EH (cell line): ENCODE data around the gene TBC1D17.

Experiments used
- DNase-seq: peaks from one replicate; pipeline ENCODE4 v3.0.0-alpha.2; 2015; ENCODE audit warnings: low read depth

Gene TBC1D17

GRCh38 chr19:49877020-49877878, at the start of gene TBC1D17, which contains the start of gene AKT1S1:
Gene TBC1D17 (plus strand): TSS chr19:49877702. CDS start chr19:49877724, 22 bp downstream.
Gene AKT1S1 (minus strand): TSS chr19:49877355. CDS start chr19:49873295, 4,060 bp downstream.
- peak; percentile 100 for DNase-seq

DNA sequence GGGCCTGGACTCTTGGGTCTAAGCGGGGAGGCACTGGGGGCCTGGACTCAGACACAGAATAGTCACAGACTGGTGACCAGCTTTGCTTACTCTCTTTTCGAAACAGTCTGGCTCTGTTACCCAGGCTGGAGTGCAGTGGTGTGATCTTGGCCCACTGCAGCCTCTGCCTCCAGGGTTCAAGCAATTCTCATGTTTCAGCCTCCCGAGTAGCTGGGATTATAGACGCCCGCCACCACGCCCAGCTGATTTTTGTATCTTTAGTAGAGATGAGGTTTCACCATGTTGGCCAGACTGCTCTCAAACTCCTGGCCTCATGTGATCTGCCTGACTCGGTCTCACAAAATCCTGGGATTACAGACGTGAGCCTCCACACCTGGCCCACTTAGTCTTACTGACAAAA, 48.3 kb upstream of the TBC1D17 start:
- DNase-seq = no peak

DNA sequence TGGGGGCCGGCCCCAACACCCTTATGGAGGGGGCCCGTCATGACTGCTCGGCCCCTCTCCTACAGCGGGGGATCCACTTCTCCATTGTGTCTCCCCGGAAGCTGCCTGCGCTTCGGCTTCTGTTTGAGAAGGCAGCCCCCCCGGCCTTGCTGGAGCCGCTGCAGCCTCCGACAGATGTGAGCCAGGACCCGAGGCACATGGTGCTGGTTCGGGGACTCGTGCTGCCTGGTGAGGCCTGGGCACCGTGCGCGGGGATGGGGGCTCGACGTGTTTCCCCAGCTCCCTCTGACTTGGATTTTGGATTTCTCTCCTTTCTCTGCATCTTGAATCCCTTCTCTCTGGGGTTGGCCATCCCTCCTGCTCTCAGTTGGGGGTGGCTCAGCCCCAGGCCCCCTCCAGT, 47.8 kb upstream of the TBC1D17 start:
- no peak for DNase-seq

GRCh38 chr19:49830766-49831165, 46.7 kb upstream of the TBC1D17 start:
- no peak for DNase-seq

DNA sequence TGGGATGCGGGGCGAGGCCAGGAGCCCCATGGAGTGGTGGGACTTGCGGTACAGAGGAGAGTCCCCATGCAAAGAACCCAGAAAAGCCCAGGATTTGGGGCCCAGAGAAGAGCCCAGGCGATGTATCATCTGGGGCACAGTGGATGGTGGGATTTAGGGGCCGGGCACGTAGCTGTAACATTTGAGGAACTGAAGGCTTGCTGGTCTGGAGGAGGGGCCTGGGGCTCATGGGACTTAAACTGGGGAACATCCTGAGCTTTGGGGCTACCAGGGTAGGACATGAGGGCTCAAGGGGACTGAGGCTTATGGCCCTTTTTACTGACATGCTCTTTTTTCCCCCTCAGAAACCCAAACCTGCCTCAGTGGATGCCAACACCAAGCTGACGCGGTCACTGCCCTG, 45.9 kb upstream of the TBC1D17 start:
- no peak for DNase-seq

DNA sequence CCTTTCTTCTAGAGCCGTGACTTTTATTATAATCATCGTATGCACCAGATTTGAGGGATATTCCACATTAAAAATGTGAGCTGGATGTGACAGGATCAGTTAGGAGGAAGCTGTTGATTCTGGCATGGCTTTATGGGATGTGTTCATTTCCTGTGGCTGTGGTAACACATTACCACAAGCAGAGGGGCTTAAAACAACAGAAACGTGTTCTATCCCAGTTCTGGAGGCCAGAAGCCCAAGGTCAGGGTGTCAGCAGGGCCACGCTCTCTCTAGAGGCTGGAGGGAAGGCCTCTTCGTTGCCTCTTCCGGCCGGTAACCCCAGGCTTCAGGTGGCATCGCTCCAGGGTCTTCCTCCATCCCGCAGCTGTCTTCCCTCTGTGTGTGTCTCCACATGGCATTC, 44.9 kb upstream of the TBC1D17 start:
- DNase-seq = peak; percentile 45

GRCh38 chr19:49833599-49833998, 43.9 kb upstream of the TBC1D17 start:
- no peak for DNase-seq

GRCh38 chr19:49835562-49835961, 41.9 kb upstream of the TBC1D17 start:
- DNase-seq = no peak

DNA sequence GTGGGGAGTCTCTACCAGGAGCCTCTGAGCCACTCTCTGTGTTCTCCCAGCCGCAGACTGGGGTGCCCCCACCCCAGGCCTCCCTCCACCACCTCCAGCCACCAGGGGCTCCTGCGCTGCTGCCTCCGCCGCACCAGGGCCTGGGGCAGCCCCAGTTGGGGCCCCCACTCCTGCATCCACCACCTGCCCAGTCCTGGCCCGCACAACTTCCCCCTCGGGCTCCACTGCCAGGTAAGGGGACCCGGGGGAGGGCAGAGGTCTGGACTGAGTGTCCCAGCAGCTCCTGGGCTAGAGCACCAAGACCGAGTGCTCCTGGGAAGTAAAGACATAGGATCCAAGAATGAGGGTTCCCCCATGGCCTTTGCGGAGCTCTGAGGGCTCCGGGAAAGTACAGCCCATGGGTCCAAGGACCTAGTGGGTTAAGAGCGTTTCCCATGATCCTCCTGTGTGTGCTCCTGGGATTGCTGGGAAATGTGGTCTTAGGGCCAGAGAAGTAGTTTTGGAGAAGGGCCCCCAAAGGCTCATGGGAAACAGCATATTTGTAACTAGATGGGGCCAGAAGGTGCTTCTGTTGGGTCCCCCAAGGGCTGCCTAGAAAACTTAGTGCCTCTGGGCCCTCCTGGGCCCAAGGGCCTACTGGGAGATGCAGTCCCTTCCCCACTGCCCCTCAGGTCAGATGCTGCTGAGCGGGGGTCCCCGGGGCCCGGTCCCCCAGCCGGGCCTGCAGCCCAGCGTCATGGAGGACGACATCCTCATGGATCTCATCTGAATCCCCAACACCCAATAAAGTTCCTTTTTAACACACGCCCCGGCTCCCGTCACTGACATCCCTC, 41.1 kb upstream of the TBC1D17 start:
- DNase-seq = no peak

GRCh38 chr19:49837009-49837310, 40.5 kb upstream of the TBC1D17 start:
- no peak for DNase-seq

GRCh38 chr19:49837425-49837824, 40.1 kb upstream of the TBC1D17 start:
- no peak for DNase-seq

- DNase-seq = no peak
Observed at GRCh38 chr19:49838885-49839588, 38.5 kb upstream of the TBC1D17 start.

- no peak for DNase-seq
Observed at GRCh38 chr19:49839713-49840112, 37.8 kb upstream of the TBC1D17 start.

DNA sequence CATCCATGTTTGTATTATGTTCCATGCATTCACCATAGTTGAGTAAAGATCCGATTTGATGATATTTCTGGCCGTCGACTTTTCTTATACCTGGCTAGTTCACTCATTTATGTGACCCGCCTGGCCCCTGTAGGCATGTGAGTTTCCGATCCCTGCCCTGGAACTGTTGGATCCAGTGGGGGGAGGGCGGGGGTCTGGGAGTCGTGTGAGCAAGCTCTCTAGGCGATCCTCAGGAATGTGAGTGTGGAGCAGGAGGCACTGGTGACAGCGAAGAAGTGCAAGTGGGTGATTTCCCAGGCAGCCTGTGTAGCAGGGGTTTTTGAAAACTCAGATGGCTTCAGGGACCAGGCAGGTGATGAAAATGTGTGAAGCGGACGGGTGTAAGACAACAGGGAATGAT, 37.2 kb upstream of the TBC1D17 start:
- no peak for DNase-seq

GRCh38 chr19:49840736-49841249, 36.7 kb upstream of the TBC1D17 start:
- no peak for DNase-seq

DNA sequence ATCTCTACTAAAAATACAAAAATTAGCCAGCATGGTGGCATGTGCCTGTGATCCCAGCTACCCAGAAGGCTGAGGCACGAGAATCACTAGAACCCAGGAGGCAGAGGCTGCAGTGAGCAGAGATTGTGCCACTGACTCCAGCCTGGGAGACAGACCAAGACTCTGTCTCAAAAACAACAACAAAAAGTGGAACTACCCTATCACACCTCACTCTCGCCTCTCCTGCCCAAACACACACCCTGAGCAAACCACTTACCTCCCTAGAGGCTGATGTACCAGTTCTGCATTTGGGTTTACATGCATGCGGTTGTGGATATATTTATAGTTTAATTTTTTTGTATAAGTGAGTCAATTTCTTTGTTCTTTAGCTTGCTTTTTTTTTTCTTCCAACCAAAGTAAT, 34.2 kb upstream of the TBC1D17 start:
- DNase-seq = no peak

GRCh38 chr19:49844138-49845095, 33.1 kb upstream of the TBC1D17 start:
- DNase-seq = no peak

GRCh38 chr19:49845414-49845813, 32.1 kb upstream of the TBC1D17 start:
- DNase-seq = no peak

GRCh38 chr19:49846408-49846807, 31.1 kb upstream of the TBC1D17 start:
- DNase-seq = no peak

GRCh38 chr19:49847731-49848696, 29.5 kb upstream of the TBC1D17 start:
- peak; percentile 95 for DNase-seq
